ENCODE data around the gene RRBP1.
"Not testable (repeated sequence)": the region's sequence is repeated elsewhere in the genome, so short reads cannot be mapped to it uniquely, and the experiment has no call there.

The RRBP1 gene

DNA sequence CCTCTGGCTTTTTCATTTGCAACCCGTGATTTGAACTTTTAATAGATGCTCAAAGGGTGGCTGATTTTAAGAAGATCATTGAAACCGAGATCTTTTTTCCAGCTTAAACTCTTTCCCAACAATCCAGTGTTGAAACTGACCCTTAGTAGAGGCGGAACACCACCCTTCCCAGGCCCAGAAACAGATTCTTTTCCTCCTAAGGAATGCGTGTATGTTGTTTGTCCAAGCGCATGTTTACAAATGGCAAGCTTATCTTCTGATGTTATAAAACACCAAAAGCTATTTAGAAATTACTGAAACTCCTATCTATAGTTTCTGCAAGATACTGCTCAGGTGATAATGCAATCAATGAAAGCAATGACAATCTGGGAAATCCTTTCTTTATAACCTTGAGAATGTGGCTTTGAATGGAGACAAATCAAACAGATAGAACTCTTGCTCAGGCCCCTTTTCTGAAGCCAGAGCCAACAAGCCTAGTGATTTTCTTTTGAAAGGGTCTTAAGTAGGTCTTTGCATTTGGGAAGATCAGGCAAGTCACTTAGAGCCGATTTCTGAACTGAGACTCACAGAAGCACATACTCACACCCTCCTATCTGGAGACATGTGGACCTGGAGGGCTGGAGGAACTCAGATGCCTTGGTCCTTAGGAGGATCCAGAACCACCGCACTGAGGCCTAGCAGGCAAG lies 26.8 kb upstream of the RRBP1 start:
- no peak for DNase-seq (ENCODE audit: low read depth in 2 of 2)

DNA sequence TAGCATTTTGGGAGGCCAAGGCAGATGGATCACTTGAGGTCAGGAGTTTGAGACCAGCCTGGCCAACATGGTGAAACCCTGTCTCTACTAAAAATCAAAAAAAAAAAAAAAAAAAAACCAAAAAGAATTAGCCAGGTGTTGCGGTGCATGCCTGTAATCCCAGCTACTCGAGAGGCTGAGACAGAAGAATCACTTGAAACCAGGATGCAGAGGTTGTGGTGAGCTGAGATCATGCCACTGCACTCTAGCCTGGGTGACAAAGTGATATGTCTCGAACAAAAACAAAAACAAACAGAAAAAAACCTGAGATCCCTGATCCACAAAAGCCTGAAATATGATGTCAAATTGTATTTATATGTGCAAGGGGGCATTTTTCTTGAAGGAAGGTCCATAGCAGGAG lies 25.9 kb upstream of the RRBP1 start:
- not testable (repeated sequence) for DNase-seq (ENCODE audit: low read depth in 2 of 2)

DNA sequence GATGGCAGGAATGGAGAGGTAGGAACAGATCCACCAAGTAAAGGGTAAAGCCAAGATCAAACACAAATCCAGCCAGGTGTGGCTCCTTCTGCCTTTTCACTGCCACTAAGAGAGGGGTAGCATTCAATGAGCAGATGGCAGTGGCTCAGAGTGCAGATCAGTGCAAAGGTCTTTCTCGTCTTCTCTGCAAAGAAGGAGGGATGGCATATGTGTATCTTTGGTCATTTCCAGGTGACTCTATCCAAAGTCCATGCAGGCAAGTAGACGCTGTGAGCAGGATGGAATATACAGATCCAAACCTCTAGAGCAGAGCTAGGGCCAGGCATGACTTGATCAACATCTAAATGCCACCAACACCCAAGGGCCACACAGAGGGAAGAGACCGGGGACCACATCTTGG lies 24.6 kb upstream of the RRBP1 start:
- DNase-seq (ENCODE audit: low read depth in 2 of 2) = no peak

DNA sequence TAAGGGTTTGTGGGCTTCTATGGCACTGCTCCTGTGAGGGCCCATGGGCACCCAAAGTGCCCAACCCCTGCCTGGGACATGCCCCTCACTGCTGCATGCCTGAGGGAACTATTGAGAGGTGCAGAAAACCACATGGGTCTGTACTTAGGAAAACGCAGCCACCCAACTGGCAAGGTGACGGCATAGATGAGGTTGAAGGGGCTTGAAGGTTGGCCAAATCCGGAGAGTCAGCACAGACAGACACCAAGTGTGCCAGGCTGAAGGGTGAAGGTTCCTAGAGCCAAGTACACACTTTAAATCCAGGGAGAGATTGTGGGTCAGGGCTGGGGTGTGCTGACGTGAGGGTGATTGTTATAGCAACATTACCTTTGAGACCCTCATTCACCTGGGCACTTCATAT lies 23.9 kb upstream of the RRBP1 start:
- DNase-seq (ENCODE audit: low read depth in 2 of 2) = no peak

DNA sequence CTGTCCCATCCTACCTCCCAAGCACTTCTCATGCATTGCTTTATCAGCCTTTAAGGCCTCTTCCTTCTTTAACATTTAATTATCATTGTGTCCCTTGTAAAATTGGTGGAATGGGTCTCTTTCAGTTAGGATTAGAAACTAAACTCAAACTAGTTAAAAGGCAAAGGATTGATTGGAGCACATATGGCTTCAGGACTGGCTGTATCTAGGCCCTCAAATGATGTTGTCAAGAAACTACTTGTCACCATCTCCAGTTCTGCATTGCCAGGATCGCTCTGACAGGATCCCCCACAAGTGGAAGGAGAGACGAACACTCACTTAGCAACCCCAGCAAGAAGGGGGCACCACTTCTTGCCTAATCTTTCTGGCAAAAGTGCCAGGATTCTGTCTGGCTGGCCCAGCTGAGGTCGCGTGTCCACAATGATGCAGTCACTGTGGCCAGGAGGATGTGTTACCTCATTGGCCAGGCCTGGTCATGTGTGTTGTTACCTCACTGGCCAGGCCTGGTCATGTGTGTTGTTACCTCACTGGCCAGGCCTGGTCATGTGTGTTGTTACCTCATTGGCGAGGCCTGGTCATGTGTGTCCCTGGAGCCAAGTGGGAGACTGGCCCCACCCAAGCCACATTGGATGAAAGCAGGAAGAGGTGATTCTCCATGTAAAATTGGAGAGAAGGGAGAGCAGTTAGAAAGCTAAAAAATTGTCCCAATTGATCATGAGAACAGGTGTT lies 22.7 kb upstream of the RRBP1 start:
- no peak for DNase-seq (ENCODE audit: low read depth in 2 of 2)

DNA sequence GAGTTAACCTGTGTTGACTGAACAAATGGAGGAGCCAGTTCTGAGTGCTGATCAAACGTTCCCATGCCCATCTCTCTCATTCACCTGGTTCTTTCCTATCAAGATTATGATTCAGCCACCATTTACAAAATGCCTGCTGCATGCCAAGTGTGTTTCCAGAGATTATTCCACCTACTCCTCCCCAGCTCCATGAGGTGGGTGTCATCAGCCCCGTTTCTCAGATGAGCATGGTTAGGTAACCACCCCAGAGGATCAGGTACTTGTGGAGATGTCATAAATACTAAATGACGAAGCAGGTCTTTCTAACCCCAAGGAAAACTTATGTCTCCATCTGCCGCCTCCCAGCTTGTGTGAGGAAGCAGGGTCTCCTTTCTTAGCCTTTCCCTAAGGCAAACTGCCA lies 19.8 kb upstream of the RRBP1 start:
- DNase-seq (ENCODE audit: low read depth in 2 of 2) = no peak

DNA sequence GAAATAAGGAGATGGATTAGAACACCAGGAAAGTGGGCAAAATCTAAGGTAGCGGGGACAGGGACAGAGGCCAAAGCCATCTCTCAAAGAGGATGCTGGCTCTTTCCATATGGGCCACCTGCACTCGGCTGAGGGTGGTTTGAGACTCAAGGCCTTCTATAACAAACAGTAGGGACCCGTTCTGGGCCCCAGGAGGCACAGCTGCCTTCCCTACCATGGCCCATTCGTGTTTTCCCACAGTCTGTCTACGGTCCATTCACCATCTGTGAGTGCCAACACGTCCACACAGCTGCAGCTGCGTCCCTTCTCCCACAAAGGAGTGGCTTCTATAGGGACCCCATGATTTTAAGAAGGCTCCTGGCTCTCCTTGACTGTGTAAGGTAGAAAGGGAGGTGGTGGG lies 18.6 kb upstream of the RRBP1 start:
- DNase-seq (ENCODE audit: low read depth in 2 of 2) = no peak

DNA sequence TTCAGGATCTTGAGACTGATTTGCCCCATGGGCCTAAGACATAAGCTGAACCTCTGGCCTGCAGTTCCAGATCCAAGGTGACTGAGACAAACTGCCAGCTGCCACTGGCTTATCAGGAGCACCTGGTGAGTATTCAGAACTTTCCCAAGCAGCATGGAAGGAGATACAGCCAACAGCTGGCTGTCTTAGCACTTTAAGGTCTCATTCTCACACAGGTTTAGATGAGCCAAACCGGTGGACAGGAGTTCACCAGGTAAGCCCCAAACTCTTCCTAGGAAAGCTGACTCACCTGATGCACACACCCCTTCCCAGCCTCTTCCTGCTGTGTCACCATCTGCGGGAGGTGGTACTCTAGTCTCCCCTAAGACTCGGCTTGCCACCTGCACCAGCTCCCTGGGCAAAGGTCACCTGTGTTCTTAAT lies 17.9 kb upstream of the RRBP1 start, which contains the start of gene BANF2:
Gene BANF2, plus strand, starts transcription at position 36 of the 421 bp plus-strand sequence. CDS start 25,060 bp downstream, outside the sequence.
- no peak for DNase-seq (ENCODE audit: low read depth in 2 of 2)

DNA sequence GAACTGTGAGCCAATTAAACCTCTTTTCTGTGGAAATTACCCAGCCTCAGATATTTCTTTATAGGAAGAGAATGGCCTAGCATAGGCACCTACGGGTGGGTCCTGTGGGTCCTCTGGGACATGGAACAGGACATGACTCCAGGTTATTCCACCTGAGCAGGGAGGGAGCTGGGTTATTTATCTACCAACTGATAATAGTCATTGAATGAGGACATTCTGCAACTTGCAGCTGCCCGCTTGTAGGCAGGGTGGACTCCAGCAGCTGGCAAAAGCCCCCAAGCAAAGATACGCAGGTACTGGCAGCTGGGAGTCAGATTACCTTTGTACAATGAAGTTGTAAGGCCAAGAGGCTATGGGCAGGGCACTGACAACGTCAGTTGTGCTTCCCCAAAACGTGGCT lies 16.3 kb upstream of the RRBP1 start:
- DNase-seq (ENCODE audit: low read depth in 2 of 2) = no peak

DNA sequence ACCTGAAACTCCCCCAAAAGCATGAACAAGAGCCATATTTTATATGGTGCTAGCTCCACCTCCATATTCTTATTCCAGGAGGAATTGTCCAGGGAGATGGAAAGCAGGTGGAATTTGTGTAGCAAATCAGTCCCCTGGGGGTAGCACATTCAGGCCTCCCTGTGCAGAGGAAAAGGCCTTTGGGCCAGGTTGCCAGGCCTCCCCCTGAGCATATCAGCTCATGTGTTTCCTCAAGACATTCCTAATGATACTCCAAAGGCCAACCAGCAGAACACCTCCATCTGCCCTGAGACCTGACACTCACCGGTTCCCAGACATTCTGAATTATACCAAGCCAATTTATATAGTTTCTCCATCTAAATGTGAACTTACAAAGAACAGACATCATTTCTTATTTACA lies 15.1 kb upstream of the RRBP1 start:
- no peak for DNase-seq (ENCODE audit: low read depth in 2 of 2)

DNA sequence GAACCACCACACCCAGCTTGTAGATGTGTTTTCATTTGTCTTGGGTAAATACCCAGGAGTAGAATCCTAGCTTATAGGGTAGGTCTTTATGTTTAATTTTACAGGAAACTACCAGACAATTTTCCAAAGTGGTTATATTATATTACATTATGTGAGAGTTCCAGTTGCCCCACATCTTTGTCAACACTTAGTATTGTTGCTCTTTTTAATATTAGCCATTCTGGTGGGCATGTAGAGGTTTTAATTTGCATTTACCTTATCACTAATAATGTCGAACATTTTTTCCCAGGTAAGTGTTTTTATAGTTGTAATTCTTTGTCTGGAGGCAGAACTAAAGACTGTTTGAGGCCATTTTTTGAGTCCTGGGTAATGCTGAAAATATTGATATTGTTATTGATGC lies 14.2 kb upstream of the RRBP1 start:
- DNase-seq (ENCODE audit: low read depth in 2 of 2) = no peak

DNA sequence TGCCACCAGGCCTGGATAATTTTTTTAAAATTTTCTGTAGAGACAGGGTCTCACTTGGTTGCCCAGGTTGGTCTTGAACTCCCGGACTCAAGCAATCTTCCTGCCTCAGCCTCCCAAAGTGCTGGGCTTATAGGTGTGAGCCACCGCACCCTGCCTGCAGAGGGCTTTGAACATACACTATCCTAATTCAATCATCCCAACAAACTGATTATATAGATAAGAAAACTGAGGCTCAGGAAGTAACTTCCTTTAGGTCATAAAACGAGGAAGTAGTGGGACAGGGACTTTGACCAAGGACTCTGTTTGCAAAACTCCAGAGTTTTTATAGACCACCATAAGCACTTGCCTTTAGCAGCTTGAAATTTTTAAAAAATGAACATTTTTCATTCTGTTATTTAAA lies 12.7 kb upstream of the RRBP1 start:
- no peak for DNase-seq (ENCODE audit: low read depth in 2 of 2)

DNA sequence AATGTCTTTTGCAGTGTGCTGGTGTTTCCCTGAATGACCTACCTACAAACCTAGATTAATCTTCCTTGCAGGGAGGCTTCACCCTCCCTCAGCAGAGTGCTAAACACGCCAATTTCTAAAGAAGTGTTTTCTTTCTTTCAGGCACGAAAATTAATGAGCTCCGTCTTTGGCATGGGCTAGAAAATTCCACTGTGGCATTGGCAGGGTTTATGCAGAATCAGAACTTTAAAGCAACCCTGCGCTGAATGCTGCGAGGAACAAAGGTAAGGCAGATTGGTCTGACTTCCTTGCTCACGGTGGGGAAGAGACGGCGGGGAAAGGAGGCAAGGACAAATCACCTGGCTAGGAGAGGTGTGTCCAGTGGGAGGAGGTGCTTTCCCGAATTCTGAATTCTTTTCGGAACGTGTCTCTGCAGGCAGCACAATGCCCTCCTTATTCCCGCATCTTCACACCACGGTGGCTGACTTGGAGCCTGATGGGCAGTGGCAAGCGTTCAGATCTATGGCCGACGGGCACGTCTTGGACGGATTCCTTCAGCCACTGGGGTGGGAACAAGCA lies 11.5 kb upstream of the RRBP1 start:
- no peak for DNase-seq (ENCODE audit: low read depth in 2 of 2)

DNA sequence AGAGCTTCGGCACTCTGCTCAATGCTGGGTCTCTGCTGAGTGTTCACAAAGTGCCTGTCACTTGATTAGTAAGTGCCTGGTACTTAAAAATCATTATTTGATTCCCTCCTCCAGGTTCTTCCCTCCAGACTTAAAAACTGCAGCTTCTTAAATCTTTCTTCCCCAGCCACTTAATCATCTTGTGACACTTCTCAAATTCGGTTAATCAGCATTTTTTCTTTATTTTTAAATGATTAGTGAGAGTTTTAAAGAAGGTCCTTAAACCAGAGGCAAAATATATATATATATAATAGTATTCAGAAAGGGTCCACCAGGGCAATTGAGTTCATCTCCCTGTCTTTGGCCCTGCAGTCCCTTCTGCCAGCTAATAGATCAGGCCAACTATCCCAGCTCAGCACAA lies 9.7 kb upstream of the RRBP1 start:
- DNase-seq (ENCODE audit: low read depth in 2 of 2) = no peak

DNA sequence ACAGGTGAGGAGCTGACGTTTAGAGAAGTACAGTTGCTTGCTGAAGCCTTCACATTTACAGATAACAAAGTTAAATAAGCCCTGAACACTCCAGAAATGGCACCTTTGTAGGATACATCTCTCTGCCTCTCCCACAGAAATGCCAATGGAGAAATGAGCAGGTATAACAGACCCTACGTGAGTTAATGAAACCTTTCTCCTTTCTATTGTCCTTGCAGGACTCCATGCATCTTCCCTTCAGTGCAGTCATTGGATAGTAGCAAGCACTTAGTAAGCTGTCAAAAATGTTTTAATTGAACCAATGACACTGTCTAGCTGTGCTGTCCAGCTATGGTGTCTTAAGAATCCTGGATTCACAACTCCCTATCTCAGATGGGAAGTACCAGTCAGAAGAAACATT lies 8.1 kb upstream of the RRBP1 start:
- no peak for DNase-seq (ENCODE audit: low read depth in 2 of 2)

DNA sequence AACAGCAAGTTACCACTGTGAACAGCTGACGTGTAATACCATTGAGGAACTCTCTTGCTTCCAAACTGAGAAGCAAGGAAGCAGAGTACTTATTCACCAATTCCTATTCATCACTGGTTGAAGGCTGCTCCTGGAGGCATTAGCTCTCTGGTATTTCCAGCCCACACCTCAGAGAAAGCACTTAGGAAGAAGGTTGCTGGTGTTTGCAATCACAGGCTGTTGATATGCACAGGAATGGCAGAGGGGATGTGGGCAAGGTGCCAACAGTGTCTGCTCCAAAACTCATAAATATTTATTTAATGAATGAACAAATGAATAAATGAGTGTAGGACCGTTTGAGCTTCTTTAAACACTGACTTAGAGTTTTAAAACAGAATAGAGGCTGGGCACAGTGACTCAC lies 6.9 kb upstream of the RRBP1 start:
- DNase-seq (ENCODE audit: low read depth in 2 of 2) = no peak

DNA sequence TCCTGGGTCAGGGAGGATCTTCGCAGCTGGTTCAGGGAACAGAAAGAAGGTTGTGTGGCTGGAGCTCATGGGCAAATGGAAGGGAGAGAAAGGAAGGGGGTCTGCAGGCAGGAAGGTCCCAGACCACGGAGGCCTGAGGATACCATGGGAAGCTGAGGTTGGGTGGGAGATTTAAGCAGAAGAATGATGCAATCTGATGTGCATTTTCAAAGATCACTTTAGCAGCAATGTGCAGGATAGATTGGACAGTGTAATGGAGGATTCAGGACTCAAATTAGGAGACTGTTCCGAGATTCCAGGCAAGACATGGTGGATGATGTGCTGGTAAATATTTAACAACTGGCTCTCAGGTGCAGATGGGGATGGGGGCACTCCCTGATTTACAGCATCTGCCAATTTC lies 5.8 kb upstream of the RRBP1 start:
- no peak for DNase-seq (ENCODE audit: low read depth in 2 of 2)

DNA sequence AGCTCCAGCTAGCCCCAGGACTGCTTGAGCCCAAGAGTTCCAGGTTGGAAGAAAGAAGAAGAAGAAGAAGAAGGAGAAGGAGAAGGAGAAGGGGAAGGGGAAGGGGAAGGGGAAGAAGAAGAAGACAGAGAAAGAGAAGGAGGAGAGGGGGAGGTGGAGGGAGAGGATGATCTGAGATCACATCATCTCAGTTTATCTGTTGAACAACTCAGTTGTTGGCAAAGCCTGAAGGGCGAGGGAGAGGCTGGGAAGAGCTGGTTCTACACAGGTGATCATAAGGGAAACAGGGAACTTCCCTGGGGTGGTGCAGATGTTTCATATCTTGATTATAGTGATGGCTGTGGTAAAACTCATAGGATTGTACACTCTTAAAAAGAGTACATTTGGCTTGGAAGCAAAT lies 3.1 kb upstream of the RRBP1 start:
- no peak for DNase-seq (ENCODE audit: low read depth in 2 of 2)

DNA sequence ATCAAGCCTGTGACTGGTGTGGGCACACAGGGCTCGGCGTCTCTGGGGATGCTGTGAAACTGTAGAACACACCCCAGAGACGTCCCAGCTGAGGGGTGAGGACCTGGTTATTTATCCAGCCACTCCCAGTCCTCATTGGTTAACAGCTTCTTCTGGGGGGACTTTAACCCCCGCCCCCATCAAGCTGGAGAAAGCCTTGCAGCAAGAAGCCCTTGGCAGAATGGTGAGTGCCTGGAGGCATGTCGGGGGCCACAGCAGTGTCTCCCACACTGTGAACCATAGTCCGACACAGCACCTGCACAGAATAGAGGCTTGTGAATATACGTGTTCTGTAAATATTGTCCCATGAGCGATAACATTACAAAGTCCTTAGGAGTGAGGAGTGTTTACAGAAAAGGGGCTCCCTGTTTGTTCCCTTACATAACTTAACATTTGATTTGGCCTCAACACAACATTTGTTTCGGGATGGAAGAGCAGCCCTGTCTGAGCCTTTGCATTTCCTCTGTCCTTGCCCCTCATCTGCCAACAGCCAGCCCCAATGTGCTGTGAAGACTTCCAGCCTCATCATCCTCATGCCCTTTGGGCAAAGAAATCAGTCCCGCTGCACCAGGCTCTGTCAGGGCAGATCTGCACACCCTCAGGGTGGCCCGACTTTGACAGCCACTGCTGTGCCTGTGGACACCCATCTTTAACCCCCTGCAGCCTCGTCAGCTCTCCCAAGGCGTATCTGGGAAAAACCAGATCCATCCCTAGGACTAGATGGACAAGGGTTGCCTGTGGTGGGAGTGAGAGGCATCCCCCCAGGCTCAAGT lies 2.2 kb upstream of the RRBP1 start:
- DNase-seq (ENCODE audit: low read depth in 2 of 2) = no peak

DNA sequence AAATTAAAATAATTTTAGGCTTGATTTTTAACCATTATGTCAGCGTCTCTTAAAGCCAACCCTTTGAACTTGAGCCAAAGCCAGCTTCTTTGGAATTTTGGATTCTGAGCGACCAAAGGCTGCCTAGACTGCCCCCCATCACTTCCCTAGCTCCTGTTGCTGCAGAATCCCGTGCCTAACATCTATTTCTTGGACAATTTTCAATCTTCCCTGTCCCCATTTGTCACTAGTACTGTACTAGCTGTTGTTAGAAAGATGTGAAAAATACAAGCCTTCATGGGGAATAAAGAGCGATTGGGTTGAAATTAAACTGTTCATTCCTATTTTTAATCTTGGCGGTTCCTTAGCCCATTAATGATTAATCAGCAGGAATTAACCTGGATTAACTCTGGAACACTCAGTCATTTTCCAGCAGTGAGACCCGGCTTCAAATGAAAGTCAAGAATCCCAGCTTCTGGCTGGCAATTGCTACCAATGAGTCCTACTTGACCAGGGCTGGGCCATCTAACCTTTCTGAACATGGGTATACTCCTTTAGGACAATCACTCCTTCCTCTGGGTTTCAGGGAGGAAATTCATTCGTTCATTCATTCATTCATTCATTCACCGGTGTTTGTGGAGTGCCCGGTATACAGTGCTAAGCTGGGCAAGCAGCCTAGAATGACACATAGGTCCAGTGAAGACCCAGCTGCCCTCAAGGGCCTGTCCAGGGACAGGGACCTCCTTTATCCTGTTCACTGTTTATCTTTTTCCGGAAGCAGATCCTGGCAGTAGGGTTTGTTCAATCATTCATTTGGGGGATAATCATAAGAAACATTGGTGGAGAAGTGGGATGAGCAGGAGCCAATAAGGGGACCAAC lies 1.4 kb upstream of the RRBP1 start:
- no peak for DNase-seq (ENCODE audit: low read depth in 2 of 2)

DNA sequence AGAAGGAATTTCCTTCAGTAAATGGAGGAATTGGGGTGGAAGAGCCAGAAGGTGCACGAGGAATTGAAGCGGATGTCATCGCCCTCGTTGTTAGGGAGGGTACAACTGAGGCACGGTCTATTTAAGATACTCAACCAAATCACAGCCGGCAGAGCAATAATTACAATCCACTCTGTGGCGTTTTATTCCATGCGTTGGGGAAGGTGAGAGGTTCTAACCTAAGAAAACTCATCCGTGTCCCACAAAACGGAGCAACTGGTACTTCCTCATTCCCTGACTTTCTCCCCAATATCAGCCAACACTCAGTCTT lies 802 bp upstream of the RRBP1 start:
- DNase-seq (ENCODE audit: low read depth in 2 of 2) = no peak

DNA sequence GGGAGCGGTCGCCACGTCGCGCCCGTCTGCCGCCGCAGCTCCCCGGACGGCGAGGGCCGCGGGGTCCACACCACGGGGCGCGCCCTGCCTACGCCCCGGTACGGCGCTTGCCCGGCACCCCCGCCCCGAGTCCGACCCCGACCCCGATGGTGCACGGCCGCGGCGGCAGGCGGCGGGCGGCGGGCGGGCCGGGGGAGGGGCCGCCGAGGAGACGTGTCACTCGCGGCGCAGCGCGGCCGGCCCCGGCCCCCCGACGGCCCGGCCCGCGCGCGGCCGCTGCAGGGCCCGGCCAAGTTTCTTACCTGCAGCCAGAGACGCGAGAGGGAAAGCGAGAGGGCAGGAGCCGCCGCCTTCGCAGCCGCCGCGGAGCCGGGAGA lies 328 bp downstream of the RRBP1 start:
- no peak for DNase-seq (ENCODE audit: low read depth in 2 of 2)

All from stimulated activated CD4-positive, alpha-beta T cell treated with anti-CD3 and anti-CD28 coated beads, Interleukin-4, amount 100 ng/mL, for 48 hours (primary cell).